GM12878 (cell line): Measurements from ENCODE around the gene SLC19A2.

Experiments
- EZH2 ChIP-seq: IDR thresholded peaks from 2 replicates; pipeline ENCODE4 v1.6.1; 2012; ENCODE audit warnings: low read depth, mild to moderate bottlenecking, control low read depth, inconsistent platforms, low read length, borderline replicate concordance; ENCODE audit not compliant: control insufficient read depth
- PBX3 ChIP-seq: IDR thresholded peaks from 2 replicates; pipeline ENCODE4 v1.6.1; 2011; ENCODE audit warnings: mild to moderate bottlenecking, low read depth, low read length, moderate library complexity; ENCODE audit not compliant: insufficient replicate concordance

- no peak for TF ChIP-seq PBX3
- no peak for TF ChIP-seq EZH2
These were observed 29.0 kb upstream of the SLC19A2 start for GRCh38 chr1:169514566-169515270.
